GM15510 (cell line): Measurements from ENCODE around the gene ZFYVE28.

Experiments
- POLR2A ChIP-seq: IDR thresholded peaks from 3 replicates; pipeline ENCODE4 v1.6.1; 2011; ENCODE audit warnings: borderline replicate concordance; ENCODE audit not compliant: insufficient read length; ENCODE audit errors: extremely low read depth

Gene ZFYVE28

GRCh38 chr4:2335729-2336101 is 82.7 kb downstream of the ZFYVE28 start:
- TF ChIP-seq POLR2A, result no peak

GRCh38 chr4:2334826-2335728 is 83.4 kb downstream of the ZFYVE28 start:
- TF ChIP-seq POLR2A, result no peak

GRCh38 chr4:2333916-2334644 is 84.4 kb downstream of the ZFYVE28 start:
- TF ChIP-seq POLR2A, result no peak

- TF ChIP-seq POLR2A, result no peak
Measured at GRCh38 chr4:2333356-2333841, 85.0 kb downstream of the ZFYVE28 start.

- no peak for TF ChIP-seq POLR2A
Measured at GRCh38 chr4:2332976-2333319, 85.5 kb downstream of the ZFYVE28 start.

- no peak for TF ChIP-seq POLR2A
Measured at GRCh38 chr4:2332201-2332975, 86.1 kb downstream of the ZFYVE28 start.

GRCh38 chr4:2331519-2332200 is 86.8 kb downstream of the ZFYVE28 start:
- TF ChIP-seq POLR2A, result no peak

GRCh38 chr4:2331043-2331420 is 87.4 kb downstream of the ZFYVE28 start:
- no peak for TF ChIP-seq POLR2A

- TF ChIP-seq POLR2A, result no peak
Measured at GRCh38 chr4:2330091-2331042, 88.1 kb downstream of the ZFYVE28 start.

GRCh38 chr4:2327579-2327978 is 90.9 kb downstream of the ZFYVE28 start:
- TF ChIP-seq POLR2A, result no peak

GRCh38 chr4:2324891-2325290 is 93.6 kb downstream of the ZFYVE28 start:
- no peak for TF ChIP-seq POLR2A

GRCh38 chr4:2322841-2323240 is 95.6 kb downstream of the ZFYVE28 start:
- no peak for TF ChIP-seq POLR2A

- no peak for TF ChIP-seq POLR2A
Measured at GRCh38 chr4:2322227-2322626, 96.2 kb downstream of the ZFYVE28 start.
